HG03039 (cell line): ENCODE data around the gene CLEC14A.

Source experiments
- ATAC-seq: cut with Tn5 transposase; IDR thresholded peaks from one replicate; pipeline ENCODE4 v1.9.1; 2021; ENCODE audit warnings: mild to moderate bottlenecking, moderate library complexity; ENCODE audit not compliant: unreplicated experiment

Gene CLEC14A

GRCh38 chr14:38206689-38207376 lies 49.1 kb downstream of the CLEC14A start:
- no peak for ATAC-seq

DNA sequence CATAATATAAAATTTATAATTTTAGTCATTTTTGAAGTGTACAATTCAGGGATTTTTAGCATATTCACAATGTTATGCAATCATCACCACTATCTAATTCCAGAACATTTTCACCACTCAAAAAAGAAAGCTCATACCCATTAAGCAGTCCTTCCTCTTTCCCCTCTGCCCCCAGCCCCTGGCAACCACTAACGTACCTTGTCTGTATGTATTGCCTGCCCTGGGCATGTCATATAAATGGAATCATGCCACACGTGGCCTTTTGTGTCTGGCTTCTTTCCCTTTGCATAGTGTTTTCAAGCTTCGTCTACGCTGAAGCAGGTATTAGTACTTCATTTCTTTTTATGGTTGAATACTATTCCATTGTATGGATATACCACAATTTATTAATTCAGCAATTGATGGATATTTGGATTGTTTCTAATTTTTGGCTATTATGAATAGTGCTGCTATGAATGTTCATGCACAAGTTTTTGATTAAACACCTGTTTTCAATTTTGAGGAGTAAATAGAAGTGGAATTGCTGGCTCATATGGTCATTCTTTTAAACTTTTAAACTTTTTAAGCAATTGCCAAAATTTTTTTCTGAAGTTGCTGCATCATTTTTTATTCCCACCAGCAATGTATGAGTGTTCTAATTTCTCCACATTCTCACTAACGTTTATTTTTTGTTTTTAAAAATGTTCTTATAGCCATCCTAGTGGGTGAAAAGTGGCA lies 49.8 kb downstream of the CLEC14A start:
- no peak for ATAC-seq

DNA sequence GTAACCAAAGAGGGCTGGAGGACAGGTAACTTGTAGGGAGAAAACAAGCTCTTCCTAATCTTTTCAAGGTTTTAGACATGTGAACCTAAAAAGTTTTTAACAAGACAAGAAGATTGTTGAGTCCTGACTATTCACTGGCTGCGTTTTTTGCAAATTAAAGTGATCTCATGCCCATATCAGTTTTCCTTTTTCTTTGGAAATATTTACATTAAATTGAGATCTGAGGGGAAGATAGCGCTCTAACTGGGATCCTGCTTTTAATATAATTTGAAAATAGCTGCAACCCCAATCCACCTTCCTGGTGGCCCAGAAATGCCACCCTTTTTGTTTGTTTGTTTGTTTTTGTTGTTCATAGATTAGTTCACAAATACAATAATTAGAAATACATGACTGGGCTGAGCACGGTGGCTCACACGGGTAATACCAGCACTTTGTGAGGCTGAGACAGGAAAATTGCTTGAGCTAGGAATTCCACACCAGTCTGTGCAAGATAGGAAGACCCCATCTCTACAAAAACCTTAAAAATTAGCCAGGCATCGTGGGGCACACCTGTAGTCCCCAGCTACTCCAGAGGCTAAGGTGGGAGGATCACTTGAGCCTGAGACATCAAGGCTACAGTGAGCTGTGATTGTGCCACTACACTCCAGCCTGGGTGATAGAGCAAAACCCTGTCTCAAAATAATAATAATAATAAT lies 50.6 kb downstream of the CLEC14A start:
- no peak for ATAC-seq

DNA sequence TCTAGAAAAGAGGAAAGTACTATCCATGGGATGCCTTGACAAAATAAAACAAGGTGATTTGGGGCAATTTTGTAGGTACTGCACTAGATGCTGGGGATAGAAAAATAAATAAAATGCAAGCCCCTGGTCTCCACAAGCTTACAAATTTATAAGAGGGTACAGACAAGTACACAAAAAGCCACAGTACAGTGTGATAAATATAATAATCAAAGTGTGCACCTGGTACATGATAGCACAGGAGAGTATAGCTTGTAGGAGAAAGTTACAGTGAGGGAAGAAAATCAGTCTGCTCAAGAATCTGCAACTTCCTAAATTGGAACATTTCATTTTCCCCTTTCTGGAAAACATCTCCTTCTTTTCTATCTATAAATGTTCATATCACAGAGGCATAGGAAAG lies 51.2 kb downstream of the CLEC14A start:
- no peak for ATAC-seq
